HEK293 (cell line): ENCODE measurements around the gene ZNF768.

Source experiments
- ZNF274 ChIP-seq, 2 experiments: fragments of 200-500 bp in 1 of 2; fragments of 450-650 bp in 1 of 2; sonication (Bioruptor generic) in 1 of 2; formaldehyde crosslinking in 1 of 2; IDR thresholded peaks; 2 replicates each; pipeline versions ENCODE4 v1.5.1 to v1.6.1; 2014 to 2016; ENCODE audit warnings: borderline replicate concordance in 1 of 2, inconsistent platforms in 1 of 2, low read length in 1 of 2, missing biosample characterization in 1 of 2, missing genetic modification characterization in 1 of 2
- ZNF768 ChIP-seq: fragments of 450-650 bp; formaldehyde crosslinking; IDR thresholded peaks from 2 replicates; pipeline ENCODE4 v1.5.1; 2018; ENCODE audit warnings: missing biosample characterization, mild to moderate bottlenecking, missing genetic modification characterization
- ZNF777 ChIP-seq: fragments of 450-650 bp; formaldehyde crosslinking; IDR thresholded peaks from 2 replicates; pipeline ENCODE4 v1.5.1; 2017; ENCODE audit warnings: missing biosample characterization, missing genetic modification characterization, borderline replicate concordance
- ZXDB ChIP-seq: fragments of 450-650 bp; formaldehyde crosslinking; IDR thresholded peaks from 2 replicates; pipeline ENCODE4 v1.5.1; 2016; ENCODE audit warnings: missing biosample characterization, missing genetic modification characterization
- TF ChIP-seq, protein P1 (sequence below): fragments of 450-650 bp; formaldehyde crosslinking; IDR thresholded peaks from 2 replicates; pipeline ENCODE4 v1.5.1; 2016; ENCODE audit warnings: missing biosample characterization, missing genetic modification characterization

DNA sequence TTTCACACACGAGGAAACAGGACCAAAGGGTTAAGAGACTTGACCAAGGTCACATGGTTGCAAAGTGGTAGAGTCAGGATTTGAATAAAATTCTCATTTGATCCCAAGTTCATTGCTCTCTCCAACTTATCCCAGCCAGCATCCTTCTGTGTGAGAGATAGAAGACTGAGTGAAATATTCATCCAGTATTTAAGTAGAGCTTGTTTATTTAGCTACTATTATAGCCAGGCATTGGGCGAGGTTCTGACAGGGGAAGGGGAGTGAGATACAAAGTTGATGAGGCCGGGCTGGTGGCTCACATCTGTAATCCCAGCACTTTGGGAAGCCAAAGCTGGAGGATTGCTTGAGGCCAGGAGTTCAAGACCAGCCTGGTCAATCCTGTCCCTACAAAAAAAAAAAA lies 49.4 kb downstream of the ZNF768 start:
- TF ChIP-seq, protein P1, sequence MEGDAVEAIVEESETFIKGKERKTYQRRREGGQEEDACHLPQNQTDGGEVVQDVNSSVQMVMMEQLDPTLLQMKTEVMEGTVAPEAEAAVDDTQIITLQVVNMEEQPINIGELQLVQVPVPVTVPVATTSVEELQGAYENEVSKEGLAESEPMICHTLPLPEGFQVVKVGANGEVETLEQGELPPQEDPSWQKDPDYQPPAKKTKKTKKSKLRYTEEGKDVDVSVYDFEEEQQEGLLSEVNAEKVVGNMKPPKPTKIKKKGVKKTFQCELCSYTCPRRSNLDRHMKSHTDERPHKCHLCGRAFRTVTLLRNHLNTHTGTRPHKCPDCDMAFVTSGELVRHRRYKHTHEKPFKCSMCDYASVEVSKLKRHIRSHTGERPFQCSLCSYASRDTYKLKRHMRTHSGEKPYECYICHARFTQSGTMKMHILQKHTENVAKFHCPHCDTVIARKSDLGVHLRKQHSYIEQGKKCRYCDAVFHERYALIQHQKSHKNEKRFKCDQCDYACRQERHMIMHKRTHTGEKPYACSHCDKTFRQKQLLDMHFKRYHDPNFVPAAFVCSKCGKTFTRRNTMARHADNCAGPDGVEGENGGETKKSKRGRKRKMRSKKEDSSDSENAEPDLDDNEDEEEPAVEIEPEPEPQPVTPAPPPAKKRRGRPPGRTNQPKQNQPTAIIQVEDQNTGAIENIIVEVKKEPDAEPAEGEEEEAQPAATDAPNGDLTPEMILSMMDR = no peak
- no peak for TF ChIP-seq ZNF777 (tag by site-specific recombination)
- TF ChIP-seq ZNF274 (IDR thresholded peaks at IDR 0.05; ENCODE audit: low read length) = no peak
- TF ChIP-seq ZNF274 (tag by site-specific recombination; IDR thresholded peaks at IDR 0.05; ENCODE audit: borderline replicate concordance) = no peak
- no peak for TF ChIP-seq ZNF768
- TF ChIP-seq ZXDB = no peak
